RWPE1 (cell line): Measurements from ENCODE around the gene CYFIP2.

Experiments
- CTCF ChIA-PET: fragments of 350-600 bp; sonication (Branson Sonifier 250); formaldehyde crosslinking; extraction: SDS; loops from one replicate; lab custom pipeline; 2021; lab: Yijun Ruan, JAX
- POLR2A ChIA-PET: fragments of 400-600 bp; formaldehyde crosslinking; extraction: SDS; loops from one replicate; lab custom pipeline; 2020; ENCODE audit warnings: antibody characterized with exemption; ENCODE audit not compliant: low non-redundant PET; lab: Yijun Ruan, JAX
- DNase-seq: peaks from one replicate; pipeline ENCODE4 v3.0.0; 2012; ENCODE audit warnings: low spot score
- H3K27ac ChIP-seq: fragments of 450-650 bp; 2 replicates; pipeline ENCODE4 v1.5.1; 2017
- TF ChIP-seq, protein P1 (sequence below): fragments of 450-650 bp; conservative IDR thresholded peaks from 2 replicates; pipeline ENCODE4 v1.5.1; 2017; ENCODE audit warnings: low read depth, mild to moderate bottlenecking

The CYFIP2 gene

GRCh38 chr5:157252711-157253465 lies 13.0 kb upstream of the CYFIP2 start:
- CTCF ChIA-PET = interaction anchor here (0.5 to 2.1 kb wide), 12 partner anchors 9 to 981 kb away, joined by 3 to 10 read pairs (median 4); no protein-coding TSS in a partner anchor
- DNase-seq = no peak
- TF ChIP-seq, protein P1, sequence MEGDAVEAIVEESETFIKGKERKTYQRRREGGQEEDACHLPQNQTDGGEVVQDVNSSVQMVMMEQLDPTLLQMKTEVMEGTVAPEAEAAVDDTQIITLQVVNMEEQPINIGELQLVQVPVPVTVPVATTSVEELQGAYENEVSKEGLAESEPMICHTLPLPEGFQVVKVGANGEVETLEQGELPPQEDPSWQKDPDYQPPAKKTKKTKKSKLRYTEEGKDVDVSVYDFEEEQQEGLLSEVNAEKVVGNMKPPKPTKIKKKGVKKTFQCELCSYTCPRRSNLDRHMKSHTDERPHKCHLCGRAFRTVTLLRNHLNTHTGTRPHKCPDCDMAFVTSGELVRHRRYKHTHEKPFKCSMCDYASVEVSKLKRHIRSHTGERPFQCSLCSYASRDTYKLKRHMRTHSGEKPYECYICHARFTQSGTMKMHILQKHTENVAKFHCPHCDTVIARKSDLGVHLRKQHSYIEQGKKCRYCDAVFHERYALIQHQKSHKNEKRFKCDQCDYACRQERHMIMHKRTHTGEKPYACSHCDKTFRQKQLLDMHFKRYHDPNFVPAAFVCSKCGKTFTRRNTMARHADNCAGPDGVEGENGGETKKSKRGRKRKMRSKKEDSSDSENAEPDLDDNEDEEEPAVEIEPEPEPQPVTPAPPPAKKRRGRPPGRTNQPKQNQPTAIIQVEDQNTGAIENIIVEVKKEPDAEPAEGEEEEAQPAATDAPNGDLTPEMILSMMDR = no peak
- POLR2A ChIA-PET = no interaction called here
- no peak overlapping the region for H3K27ac ChIP-seq

DNA sequence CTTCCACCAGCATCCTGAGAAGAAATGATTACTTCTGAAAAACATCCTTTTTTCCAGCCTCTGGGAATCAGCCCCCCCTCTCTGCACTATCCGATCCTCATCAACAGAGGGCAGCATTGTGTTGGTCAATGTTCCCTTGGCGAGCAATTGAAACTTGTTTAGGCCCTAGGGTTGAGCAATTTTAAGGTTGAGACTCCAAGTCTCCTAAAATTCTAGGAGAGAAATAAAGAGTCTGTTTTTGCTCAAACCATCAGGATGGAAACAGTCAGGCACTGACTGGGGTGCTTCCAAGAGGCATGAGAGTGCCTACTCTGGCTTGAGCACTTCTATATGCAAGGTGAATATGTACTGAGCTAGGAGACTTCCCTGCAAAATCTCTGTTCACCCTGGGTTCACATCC lies 12.4 kb upstream of the CYFIP2 start:
- POLR2A ChIA-PET = no interaction called here
- CTCF ChIA-PET = interaction anchor here (0.5 to 2.1 kb wide), 20 partner anchors 9 to 1067 kb away, joined by 3 to 16 read pairs (median 4); no protein-coding TSS in a partner anchor
- TF ChIP-seq, protein P1 = peak; percentile 76
- no peak overlapping the region for H3K27ac ChIP-seq
- peak; percentile 88 for DNase-seq

- TF ChIP-seq, protein P1 = no peak
- no peak overlapping the region for H3K27ac ChIP-seq
- ChIA-PET POLR2A (no interaction called here), CTCF (interaction anchor here (0.6 kb wide), 1 partner anchor 47 kb away, joined by 3 read pairs; no protein-coding TSS in a partner anchor)
- DNase-seq = no peak
Observed at GRCh38 chr5:157258450-157258849, 7.5 kb upstream of the CYFIP2 start.

DNA sequence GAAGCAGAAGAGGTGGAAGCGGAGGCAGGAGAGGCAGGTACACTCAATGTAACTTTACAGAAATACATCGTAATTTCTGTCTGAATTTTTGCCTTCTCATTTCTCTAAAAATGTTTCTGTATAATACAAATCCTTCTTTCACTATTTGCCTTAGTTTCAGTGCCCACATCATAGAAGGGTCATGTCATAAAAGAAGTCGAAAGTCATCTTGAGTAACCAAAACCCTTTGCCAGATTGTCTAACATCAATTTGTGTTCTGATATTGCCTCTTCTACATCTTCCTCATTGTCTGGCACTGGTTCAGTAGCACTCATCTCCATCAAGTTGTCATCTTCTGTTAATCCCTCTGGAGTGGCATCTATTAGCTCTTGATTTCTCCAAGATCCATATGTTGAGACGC lies 6.2 kb upstream of the CYFIP2 start:
- ChIA-PET CTCF (no interaction called here), POLR2A (no interaction called here)
- TF ChIP-seq, protein P1 = no peak
- H3K27ac ChIP-seq = no peak overlapping the region
- no peak for DNase-seq

DNA sequence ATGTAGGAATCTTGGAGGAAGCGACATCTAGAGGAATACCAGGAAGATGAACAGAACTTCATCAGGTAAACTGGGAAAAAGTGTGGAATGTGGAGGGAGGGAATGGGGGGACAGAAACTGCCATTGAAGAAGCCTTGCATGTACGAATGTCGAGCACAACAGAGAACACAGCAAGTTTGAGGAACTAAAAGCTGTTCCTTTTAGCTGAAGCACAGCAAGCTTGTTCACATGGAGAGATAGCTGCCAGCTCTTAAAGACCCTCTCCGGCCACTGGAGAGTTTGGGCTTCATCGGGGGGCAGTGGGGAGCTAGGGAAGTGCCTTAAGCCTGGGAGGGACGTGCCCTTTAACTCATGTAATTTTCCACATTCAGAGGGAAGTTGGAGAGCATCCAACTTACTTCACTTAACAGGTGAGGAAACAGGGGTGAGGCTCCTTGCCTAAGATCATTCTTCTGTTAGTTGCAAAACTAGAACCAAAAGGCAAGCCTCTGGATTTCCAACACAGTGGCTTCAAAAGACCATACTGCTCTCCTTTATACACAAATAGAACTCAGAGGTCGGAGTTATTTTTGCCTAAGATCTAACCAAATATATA lies 2.3 kb upstream of the CYFIP2 start:
- ChIA-PET POLR2A (no interaction called here), CTCF (interaction anchor here (0.7 to 1.8 kb wide), 3 partner anchors 10 to 114 kb away, joined by 3 to 6 read pairs (median 4); no protein-coding TSS in a partner anchor)
- DNase-seq = no peak
- TF ChIP-seq, protein P1 = no peak
- no peak overlapping the region for H3K27ac ChIP-seq

DNA sequence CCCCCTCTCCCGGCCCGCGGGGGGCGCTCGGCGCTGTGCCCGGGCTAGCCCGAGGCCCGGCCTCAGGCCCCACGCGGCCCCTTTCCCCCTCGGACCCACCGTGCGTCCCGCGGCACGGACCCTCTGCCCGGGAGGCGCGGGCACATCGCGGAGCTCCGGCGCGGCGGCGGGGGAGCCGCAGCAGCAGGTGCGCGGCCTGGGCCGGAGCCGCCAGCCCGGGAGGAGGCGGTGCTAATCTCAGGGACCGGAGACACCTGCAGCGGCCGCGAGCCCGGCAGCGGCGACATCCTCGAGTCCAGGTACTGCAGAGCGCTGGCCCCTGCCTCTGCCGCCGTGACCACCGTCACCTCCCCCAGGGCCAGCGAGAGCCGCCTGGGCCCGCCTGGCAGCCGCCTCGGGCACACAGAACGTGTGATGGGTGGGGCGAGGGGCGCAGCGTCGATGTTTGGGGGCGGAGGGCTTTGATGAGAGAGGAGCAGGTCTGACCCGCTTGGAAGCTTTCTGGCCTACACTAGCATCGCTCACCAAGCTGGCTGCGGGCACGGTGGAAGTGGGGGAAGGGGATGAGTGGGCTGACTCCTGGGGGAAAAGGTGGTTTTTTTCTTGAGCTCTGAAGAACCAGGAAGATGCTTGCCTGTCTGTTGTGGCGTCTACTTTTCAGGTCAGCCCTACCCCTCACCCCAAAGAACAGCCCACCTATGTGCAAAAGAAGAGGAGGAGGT lies 524 bp downstream of the CYFIP2 start:
- POLR2A ChIA-PET = no interaction called here
- CTCF ChIA-PET = interaction anchor here (0.6 kb wide), 1 partner anchor 70 kb away, joined by 5 read pairs; no protein-coding TSS in a partner anchor
- TF ChIP-seq, protein P1 = no peak
- no peak overlapping the region for H3K27ac ChIP-seq
- no peak for DNase-seq
